ENCODE data around the gene PHKA2. TPM values are rescaled to one million over a fixed set of nuclear protein-coding genes. Genes with fewer than 3 reads are reported as not detected.
"Not testable (repeated sequence)": the region's sequence is repeated elsewhere in the genome, so short reads cannot be mapped to it uniquely, and the experiment has no call there.

The PHKA2 gene, protein sequence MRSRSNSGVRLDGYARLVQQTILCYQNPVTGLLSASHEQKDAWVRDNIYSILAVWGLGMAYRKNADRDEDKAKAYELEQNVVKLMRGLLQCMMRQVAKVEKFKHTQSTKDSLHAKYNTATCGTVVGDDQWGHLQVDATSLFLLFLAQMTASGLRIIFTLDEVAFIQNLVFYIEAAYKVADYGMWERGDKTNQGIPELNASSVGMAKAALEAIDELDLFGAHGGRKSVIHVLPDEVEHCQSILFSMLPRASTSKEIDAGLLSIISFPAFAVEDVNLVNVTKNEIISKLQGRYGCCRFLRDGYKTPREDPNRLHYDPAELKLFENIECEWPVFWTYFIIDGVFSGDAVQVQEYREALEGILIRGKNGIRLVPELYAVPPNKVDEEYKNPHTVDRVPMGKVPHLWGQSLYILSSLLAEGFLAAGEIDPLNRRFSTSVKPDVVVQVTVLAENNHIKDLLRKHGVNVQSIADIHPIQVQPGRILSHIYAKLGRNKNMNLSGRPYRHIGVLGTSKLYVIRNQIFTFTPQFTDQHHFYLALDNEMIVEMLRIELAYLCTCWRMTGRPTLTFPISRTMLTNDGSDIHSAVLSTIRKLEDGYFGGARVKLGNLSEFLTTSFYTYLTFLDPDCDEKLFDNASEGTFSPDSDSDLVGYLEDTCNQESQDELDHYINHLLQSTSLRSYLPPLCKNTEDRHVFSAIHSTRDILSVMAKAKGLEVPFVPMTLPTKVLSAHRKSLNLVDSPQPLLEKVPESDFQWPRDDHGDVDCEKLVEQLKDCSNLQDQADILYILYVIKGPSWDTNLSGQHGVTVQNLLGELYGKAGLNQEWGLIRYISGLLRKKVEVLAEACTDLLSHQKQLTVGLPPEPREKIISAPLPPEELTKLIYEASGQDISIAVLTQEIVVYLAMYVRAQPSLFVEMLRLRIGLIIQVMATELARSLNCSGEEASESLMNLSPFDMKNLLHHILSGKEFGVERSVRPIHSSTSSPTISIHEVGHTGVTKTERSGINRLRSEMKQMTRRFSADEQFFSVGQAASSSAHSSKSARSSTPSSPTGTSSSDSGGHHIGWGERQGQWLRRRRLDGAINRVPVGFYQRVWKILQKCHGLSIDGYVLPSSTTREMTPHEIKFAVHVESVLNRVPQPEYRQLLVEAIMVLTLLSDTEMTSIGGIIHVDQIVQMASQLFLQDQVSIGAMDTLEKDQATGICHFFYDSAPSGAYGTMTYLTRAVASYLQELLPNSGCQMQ
- 13.5 TPM for polyA plus RNA-seq (2013, experiment 1 of 2; ENCODE audit: insufficient read length)
- polyA plus RNA-seq (2013, experiment 2 of 2; ENCODE audit: insufficient read length) = 13.7 TPM

DNA sequence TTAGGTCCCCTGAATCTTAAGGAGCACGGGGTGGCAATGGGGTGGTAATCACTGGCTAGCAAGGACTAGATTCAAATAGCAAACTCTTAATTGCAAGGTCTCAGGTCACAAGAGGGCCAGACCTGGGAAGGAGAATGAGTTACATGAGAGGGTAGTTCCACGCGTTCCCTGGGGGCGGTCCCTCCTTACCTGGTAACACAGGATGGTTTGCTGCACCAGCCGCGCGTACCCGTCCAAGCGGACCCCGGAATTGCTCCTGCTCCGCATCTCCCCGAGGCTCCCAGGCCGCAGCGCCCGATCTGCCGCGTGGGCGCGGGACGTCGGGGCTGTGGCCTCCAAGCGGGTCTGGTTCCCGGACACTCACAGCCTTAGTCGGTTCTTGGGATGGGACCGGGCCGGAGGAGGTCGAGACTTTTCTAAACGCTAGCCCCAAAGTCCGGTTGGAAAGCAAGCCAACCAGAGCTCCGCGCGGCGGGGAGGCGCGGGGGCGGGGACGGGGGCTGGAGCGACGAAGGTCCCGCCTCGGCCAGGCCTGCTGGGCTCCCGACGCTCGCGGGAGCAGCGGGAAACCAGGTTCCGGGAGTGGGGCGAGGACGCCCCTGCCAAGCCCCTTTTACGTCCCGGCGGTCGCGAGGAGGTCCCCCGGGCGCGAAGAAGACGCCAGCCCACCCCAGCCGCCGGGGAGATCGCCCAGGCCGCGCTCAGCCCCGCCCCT lies at the start of gene PHKA2:
Gene PHKA2 (minus strand): TSS at position 449 of the 715 bp plus-strand sequence. CDS start 182 bp downstream, at position 267.
- no peak for DNase-seq

DNA sequence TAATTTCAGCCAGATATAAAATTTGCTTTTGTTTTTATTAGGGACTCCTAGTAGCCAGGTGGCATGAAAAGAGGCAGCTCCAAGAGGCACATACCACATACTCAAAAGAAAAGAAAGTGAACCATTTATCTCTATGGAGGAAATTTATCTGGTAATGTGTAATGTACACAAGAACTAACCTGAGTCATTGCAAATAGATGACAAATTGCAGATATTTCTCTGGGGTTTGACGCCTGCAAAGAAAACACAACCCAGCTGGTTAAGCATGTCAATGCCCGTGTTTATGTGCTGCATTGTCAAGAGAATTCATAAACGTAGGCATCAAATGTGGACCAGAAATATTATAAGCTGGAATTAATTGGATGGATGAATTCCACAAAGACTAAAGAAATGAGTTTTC lies 46.9 kb upstream of the PHKA2 start:
- no peak for DNase-seq

DNA sequence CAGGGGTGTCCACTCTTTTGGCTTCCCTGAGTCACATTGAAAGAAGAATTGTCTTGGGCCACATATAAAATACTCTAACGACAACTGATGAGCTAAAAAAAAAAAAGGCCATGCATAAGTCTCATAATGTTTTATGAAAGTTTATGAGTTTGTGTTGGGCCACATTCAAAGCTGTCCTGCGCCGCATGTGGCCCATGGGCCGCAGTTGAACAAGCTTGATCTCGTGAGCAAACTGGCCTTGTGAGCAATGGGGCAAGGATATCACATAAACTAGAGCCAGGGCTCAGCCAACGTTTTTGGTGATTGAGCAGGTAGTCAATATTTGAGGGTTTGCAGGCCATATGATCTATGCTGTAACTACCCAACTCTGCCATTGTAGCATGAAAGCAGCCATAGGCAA lies 44.6 kb upstream of the PHKA2 start:
- no peak for DNase-seq

DNA sequence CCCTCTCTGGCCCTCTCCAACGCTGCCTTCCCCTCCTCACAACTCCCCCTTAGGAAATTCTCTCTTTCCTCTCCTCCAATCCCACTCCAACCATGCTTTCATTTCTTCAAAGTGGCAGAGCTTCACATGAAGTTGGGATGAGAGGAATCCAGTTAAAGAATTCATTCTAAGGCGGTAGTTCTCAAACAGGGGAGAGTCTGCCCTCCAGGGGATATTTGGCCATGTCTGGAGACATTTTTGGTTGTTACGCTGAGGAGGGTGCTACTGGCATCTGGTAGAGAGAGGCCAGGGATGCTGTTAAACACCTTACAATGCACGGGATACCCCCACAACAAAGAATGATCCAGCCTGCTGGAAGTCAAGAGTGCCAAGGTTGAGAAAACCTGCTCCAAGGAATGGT lies 40.5 kb upstream of the PHKA2 start:
- no peak for DNase-seq

DNA sequence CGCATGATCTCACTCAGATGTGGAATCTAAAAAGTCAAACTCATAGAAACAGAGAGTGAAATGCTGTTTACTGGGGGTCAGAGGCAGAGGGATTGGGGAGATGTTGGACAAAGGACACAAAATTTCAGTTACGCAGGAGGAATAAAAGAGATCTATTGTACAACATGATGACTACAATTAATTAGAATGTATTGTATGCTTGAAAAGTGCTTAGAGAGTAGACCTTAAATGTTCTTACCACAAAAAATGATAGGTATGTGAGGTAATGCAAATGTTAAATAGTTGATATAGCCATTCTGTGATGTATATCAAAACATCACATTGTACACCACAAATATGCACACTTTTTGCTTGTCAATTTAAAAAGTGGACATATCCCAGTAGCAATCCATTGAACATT lies 36.1 kb upstream of the PHKA2 start:
- DNase-seq = peak; percentile 18

DNA sequence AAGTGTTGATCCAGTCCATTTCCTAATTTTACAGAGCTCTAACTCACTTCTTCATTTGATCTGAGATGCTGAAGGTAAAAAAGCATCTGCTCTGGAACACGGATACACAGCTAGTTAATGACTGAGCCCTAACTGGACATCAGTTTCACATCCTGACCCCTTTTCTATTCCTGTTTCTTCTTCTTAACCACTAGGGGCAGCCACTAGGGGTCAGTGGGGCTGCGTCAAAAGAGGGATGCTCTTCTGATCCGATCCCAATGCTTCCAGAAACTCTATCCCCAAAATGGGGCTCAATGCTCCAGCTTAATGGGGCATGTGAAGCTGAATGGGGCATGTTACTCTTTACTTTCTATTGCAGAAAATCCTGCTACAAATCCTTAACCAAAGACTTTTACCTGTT lies 33.4 kb upstream of the PHKA2 start:
- DNase-seq = peak; percentile 10

DNA sequence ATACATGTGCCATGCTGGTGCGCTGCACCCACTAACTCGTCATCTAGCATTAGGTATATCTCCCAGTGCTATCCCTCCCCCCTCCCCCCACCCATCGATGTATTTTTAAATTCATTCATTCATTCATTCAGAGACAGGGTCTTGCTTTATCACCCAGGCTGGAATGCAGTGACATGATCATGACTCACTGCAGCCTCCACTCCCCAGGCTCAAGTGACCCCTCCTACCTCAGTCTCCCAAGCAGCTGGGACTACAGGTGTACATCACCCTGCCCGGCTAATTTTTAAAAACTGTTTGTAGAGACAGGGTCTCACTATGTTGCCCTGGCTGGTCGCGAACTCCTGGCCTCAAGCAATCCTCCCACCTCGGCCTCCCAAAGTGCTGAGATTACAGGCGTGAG lies 32.7 kb upstream of the PHKA2 start:
- not testable (repeated sequence) for DNase-seq

DNA sequence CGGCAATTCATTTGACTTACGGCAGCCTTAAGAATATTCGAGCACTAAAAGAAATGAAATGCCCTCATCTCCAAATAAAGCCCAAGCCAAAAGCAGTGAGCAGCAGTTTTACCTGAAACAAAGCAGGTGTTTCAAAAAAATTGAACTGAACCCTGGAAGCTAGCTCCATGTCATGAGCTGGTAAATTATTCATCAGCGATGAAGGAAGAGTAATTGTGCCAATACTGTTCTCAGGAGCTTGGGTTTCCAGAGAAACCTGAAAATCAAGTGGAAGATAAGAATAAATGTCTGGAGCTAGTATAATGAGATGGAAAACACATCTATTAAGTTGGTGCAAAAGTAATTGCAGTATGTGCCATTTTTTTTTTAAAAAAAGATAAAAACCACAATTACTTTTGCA lies 24.0 kb upstream of the PHKA2 start:
- no peak for DNase-seq

DNA sequence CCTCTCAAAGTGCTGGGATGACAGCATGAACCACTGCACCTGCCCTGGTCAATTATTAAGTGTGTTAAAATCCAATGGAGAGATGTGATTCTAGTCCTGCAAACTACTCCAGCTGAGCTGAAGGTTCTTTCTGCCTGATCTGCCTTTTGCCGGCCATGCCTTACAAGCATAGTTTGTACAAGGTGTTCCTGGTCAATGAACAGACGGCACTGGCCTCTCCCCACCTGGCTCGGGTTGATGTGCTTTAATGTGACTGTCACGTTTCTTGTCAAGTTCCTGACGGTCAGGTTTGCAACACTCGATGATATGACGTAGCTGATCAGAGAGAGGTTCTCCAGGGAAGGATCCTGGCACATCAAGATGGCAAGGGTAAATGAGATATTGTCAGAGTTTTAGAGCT lies 23.1 kb upstream of the PHKA2 start:
- DNase-seq = no peak

DNA sequence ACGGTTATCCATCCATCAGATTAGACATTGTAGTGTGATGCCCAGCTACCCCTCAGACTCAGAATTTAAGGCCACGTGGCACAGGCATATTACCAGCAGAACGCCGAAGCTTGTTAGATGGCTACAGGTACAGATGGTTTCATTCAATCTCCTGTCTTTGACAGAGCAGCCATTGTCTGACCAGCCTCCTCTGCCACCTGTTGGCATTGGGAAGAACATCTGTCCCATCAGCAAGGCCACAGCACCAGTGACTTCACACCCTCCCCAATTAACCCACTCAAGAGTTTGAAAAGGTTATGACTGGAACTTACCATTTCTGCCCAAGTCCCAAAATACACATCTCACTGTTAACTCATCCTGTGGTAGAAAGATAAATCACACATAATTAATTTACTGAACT lies 22.0 kb upstream of the PHKA2 start:
- DNase-seq = no peak

DNA sequence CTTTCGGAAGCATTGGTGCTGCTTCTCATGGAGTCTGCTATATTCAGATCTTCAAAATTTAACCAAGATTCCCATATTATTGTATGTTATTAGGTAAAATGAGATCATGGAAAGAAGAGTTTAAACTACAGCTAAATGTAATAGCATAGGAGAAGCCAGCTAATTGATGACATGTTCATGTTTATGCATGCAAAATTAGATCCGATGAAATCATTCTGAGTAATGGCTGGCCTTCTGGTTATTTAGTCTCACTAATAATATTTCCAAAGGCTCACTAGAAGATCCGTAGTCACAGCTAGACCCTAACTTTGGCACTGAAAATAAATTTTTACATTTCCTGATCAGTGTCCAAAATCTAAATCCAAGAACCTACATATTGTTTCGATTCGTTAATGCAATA lies 19.8 kb upstream of the PHKA2 start:
- no peak for DNase-seq

DNA sequence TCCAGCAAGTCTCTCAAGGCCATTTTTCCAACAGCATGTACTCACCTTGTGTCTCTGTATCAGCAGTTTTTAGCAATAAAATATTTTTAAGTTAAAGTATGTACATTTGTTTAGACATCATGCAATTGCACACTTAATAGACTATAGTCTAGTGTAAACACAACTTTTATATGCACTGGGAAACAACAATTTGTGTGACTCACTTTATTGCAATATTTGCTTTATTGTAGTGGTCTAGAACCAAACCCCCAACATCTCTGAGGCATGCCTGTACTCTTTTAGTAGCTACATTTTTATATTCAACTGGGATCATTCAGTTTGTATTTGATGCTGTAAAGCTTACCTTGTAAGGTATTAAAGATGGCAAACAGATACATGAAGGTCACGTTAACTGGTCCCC lies 14.7 kb upstream of the PHKA2 start:
- DNase-seq = no peak

DNA sequence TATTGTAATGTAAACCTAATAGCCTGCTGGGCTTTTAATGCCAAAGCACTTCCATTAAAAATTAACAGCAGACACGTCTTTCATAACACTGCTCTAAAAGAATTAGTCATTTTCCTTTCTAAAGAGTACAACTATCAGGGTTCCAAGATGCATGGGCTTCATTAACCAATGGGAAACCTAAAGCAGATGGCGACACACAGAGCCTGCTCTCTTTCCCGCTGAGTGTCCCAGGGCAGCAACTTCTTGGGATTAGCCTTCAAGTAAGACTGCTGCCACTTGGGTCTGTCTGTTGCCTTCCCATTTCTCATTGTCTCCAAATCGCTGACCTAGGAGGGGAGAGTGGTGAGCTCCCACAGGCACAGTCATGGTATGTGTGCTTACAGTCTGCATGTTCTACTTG lies 14.0 kb upstream of the PHKA2 start:
- peak; percentile 17 for DNase-seq

DNA sequence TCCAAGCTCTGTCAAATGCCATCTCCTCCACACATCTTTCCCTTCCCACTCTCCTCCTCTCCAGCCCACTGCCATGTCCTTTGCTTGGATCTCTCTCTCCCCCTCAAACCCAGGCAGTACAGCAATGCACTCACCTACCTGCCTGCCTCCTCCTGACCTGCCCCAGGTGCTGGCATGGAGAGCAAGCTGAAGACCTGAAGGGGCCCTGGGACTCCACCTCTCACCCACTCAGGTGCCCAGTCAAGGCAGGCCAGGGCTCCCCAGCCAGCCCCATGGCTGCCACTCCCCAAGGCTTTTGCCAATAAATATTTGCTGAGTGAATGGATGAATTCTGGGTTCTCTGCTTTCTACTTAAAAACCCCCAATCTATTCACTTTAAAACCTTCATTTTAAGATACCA lies 12.6 kb upstream of the PHKA2 start:
- no peak for DNase-seq

DNA sequence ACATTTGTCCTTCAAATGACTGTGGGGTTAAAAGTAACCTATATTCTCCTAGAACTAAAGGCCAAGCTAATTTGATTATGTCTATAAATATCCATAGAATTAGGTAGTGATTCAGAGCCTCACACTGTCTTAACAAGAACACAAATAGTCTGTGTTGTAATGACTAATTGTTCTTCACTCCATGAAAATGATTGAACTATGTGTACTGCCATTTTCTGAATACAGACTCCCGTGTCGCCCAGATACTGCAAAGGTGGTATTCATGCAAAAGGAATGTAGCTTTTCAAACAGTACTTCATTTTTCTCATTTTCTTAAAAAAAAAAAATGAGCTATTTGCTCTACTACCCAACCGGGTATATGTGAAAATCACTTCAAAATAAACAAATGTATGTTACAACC lies 11.3 kb upstream of the PHKA2 start:
- DNase-seq = peak; percentile 78

DNA sequence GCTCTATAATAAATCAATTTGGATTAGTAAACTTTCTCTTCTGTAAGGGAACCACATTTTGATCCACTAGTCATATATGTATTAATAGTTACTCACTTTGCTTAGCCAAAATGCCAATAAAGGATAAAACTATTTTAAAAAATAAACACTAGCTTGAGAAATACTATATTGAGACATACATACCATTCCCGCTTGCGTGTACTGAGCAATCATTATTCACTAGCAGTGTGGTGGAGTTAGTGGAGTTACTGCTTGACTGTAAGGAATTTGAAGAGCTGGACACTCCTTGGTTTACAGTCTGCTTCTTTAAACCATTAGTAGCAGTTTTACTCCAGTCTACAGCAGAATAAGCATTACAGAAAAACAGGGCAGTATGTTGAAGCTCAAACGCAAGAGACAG lies 10.8 kb upstream of the PHKA2 start:
- peak; percentile 86 for DNase-seq

DNA sequence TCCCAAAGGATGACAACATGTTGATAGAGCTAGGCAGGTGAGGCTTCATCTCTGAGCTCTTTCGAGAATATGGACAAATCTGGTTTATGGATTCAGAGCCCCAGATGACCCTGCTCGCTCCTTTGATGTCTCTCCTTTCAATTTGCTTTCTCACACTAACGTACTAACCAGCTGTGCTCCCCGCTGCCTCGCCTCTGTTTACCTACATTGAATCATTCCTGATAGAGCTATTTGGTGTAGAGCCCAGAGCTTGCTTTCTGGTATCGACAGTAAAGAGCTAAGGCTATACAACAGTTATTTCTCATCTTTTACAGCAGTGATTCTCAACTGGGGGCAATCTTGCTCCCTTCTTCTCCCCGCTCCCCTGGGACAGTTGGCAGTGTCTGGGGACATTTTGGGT lies 8.9 kb upstream of the PHKA2 start:
- DNase-seq = no peak

DNA sequence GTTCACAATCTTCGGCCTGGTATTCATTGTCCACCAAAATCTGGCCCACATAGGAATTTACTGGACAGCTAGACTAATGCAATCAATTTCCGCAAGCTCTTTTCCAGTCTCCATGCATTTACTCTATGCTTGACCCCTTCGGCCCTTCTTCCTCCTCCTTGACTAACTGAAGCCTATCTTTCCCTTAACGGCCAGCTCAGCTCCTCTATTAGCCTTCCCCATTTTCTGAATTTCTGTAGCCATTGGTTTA lies 1.2 kb upstream of the PHKA2 start:
- no peak for DNase-seq

DNA sequence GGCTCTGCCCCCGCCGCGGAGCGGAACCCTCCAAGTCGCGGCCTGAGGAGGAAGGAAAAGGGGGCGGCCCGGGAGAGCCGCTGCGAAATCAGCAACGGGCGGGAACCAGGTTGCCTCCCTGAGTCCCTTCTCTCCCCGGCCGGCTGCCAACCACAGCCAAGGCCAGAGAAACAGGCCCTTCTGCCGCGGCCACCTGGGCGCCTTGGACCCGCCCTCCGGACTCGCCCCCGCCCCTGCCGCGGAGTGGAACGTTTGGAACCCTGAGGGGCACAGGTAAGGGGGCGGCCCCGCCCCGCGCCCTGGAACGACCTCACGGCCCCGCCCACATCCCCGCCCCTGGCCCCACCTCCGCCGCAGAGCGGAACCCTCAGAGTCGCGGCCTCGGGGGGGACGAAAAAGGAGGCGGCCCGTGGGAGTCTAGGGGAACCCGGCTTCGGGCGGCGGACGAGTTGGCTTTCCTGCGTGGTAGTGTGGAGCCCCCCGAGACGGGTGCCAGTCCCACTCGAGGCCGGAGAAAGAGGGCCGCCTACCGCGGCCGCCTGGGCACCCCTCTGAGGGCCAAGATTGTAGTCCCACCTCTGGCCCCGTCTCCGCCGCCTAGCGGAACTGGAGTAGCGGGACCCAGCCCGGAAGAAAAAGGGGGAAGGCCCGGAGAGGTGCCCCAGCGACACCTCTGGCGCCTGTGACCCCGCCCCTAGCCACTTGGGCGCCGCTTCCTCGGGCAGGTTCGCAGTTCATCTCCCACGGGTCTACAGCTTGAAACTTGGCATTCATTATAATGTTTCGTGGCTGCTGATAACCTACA lies 669 bp upstream of the PHKA2 start:
- DNase-seq = peak; percentile 71

DNA sequence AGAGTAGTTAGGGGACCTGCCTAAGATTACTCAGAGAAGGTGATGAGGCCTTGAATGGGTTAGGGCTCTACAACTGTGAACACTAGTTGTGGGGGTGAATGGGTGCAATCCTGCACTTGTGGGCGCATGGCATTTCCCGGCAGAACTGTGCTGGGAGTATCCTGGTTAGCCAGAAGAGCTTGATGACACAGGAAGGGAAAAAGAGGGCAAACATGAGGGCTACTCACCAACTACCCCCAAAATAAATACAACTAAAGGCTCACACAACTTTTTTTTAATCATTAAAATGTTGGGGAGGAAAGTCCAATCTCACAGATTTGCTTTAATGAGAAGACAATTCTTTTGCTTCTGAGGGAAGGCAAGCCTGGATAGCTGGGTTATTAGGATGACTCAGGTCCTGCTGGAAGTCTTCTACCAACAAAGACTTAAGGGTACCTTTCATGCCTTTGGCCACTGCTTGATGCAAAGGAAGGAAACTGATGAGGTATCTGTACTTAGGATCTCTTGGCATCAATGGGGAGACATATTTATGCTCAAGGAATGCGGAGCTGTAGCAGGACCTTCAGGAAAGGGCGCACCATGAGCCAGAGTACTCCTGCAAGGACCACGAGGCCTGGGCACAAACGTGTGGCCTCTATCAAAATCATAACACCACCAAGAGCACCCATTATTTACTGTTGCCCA lies 2.6 kb downstream of the PHKA2 start:
- DNase-seq = no peak

DNA sequence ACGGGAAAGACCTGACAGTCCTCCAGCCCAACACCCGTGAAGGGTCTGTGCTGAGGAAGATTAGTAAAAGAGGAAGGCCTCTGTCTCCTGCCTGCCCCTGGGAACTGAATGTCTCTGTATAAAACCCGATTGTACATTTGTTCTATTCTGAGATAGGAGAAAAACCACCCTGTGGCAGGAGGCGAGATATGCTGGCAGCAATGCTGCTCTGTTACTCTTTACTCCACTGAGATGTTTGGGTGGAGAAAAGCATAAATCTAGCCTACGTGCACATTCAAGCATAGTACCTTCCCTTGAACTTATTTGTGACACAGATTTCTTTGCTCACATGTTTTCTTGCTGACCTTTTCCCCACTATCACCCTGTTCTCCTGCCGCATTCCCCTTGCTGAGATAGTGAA lies 3.7 kb downstream of the PHKA2 start:
- DNase-seq = not testable (repeated sequence)

Data from fibroblast of skin of abdomen (primary cell).